Brain microvascular endothelial cell (primary cell): ENCODE data around the gene SFMBT2.

Experiments used
- DNase-seq: peaks from one replicate; pipeline ENCODE4 v3.0.0-alpha.2; 2020
- H3K27ac ChIP-seq: fragments of 250-450 bp; sonication (Bioruptor Pico); 2 replicates; pipeline ENCODE4 v1.5.1; 2020; ENCODE audit warnings: mild to moderate bottlenecking, moderate library complexity
- H3K27me3 ChIP-seq: fragments of 250-450 bp; sonication (Bioruptor Pico); replicated peaks from 2 replicates; pipeline ENCODE4 v1.5.1; 2020; ENCODE audit warnings: mild to moderate bottlenecking
- H3K36me3 ChIP-seq: fragments of 250-450 bp; sonication (Bioruptor Pico); replicated peaks from 2 replicates; pipeline ENCODE4 v1.5.1; 2020; ENCODE audit warnings: mild to moderate bottlenecking
- H3K4me3 ChIP-seq: 2 replicates; pipeline ENCODE4 v1.5.1; 2011; ENCODE audit warnings: low read depth, mild to moderate bottlenecking, control low read depth, low read length, moderate library complexity
- CTCF ChIP-seq: IDR thresholded peaks from 2 replicates; pipeline ENCODE4 v1.5.1; 2011; ENCODE audit warnings: low read depth, mild to moderate bottlenecking, moderate library complexity, low read length, control low read depth, inconsistent platforms; ENCODE audit errors: missing control alignments
- in situ Hi-C: cut with HindIII; loops from 2 replicates; pipeline ENCODE4 v1.10.0; 2017; ENCODE audit warnings: low sequenced_read_pairs, low pct_ligation_motif_present

SFMBT2 gene

GRCh38 chr10:7414766-7415165 is 3.9 kb upstream of the SFMBT2 start:
- Histone ChIP-seq H3K27ac (no peak overlapping the region), H3K4me3 (no peak overlapping the region), H3K27me3 (peaks cover 34% of the 10 kb centered on the region), H3K36me3 (no peaks in the 10 kb centered on the region)
- no peak for DNase-seq
- TF ChIP-seq CTCF = no peak
- in situ Hi-C loops = loop anchor here (25.0 kb wide), 1 partner anchor 302 kb away; no protein-coding TSS in a partner anchor

GRCh38 chr10:7412928-7413282 is 2.1 kb upstream of the SFMBT2 start:
- no peak overlapping the region for H3K4me3 ChIP-seq
- H3K27ac ChIP-seq = no peak overlapping the region
- in situ Hi-C loops = loop anchor here (25.0 kb wide), 1 partner anchor 301 kb away; no protein-coding TSS in a partner anchor
- no peak for DNase-seq
- H3K27me3 ChIP-seq = peaks cover 53% of the 10 kb centered on the region
- no peaks in the 10 kb centered on the region for H3K36me3 ChIP-seq
- no peak for TF ChIP-seq CTCF

GRCh38 chr10:7412237-7412927 is 1.5 kb upstream of the SFMBT2 start:
- H3K4me3 ChIP-seq = no peak overlapping the region
- H3K36me3 ChIP-seq = no peaks in the 10 kb centered on the region
- no peak overlapping the region for H3K27ac ChIP-seq
- H3K27me3 ChIP-seq = peaks cover 56% of the 10 kb centered on the region
- TF ChIP-seq CTCF = no peak
- DNase-seq = no peak
- in situ Hi-C loops = loop anchor here (25.0 kb wide), 1 partner anchor 300 kb away; no protein-coding TSS in a partner anchor

GRCh38 chr10:7411671-7412128 is 866 bp upstream of the SFMBT2 start:
- in situ Hi-C loops = loop anchor here (25.0 kb wide), 1 partner anchor 299 kb away; no protein-coding TSS in a partner anchor
- no peak for TF ChIP-seq CTCF
- no peak overlapping the region for H3K4me3 ChIP-seq
- no peak overlapping the region for H3K27ac ChIP-seq
- no peaks in the 10 kb centered on the region for H3K36me3 ChIP-seq
- peaks cover 58% of the 10 kb centered on the region for H3K27me3 ChIP-seq
- no peak for DNase-seq

- H3K36me3 ChIP-seq = no peaks in the 10 kb centered on the region
- peaks cover 58% of the 10 kb centered on the region for H3K27me3 ChIP-seq
- peak overlapping the region; percentile 56 for H3K4me3 ChIP-seq
- DNase-seq = no peak
- in situ Hi-C loops = loop anchor here (25.0 kb wide), 1 partner anchor 298 kb away; no protein-coding TSS in a partner anchor
- H3K27ac ChIP-seq = no peak overlapping the region
- no peak for TF ChIP-seq CTCF
These were observed 453 bp downstream of the SFMBT2 start for GRCh38 chr10:7410301-7410861.
